ENCODE measurements around the gene JMJD7. TPM values are rescaled to one million over a fixed set of nuclear protein-coding genes. Genes with fewer than 3 reads are reported as not detected.
A peak's percentile ranks its signal among the peaks of the same experiment; 100 is the strongest.

JMJD7 gene
- total RNA-seq: 41.1 and 43.9 TPM in 2 replicates
- 11.3 TPM for total RNA-seq (2013)
- 24.2 and 33.4 TPM in 2 replicates for polyA plus RNA-seq
- 4.9 and 12.3 TPM in 2 replicates for polyA minus RNA-seq

GRCh38 chr15:41827880-41828806 is at the start of gene JMJD7:
JMJD7 (plus strand) TSS chr15:41828092; CDS start chr15:41828125, 33 bp downstream.
- Histone ChIP-seq H3K9ac (ENCODE audit: low read length) (peak within 1 kb of the TSS; percentile 68), H4K20me1 (ENCODE audit: control insufficient read depth, insufficient read depth, low read length, poor library complexity, severe bottlenecking) (peaks cover 27% of the 10 kb centered on the region), H3K9me3 (ENCODE audit: control extremely low read depth in 1 of 3, control insufficient read depth in 2 of 3, insufficient read depth in 1 of 3, low read length in 2 of 3) (no peaks in the 10 kb centered on the region), H3K27ac (ENCODE audit: low read length in 2 of 2) (peak within 1 kb of the TSS; percentile 32 to 53), H3K4me1 (ENCODE audit: control insufficient read depth in 2 of 2, insufficient read depth in 2 of 2, low read length in 2 of 2) (peaks cover 16 to 28% of the 10 kb centered on the region in 2 donors), H3K36me3 (replicated peaks in 1 of 2; ENCODE audit: control extremely low read depth in 1 of 2, control insufficient read depth in 1 of 2, extremely low read depth in 1 of 2, insufficient read depth in 2 of 2, low read length in 1 of 2) (peaks cover 0 to 15% of the 10 kb centered on the region in 2 experiments), H2AFZ (ENCODE audit: insufficient read depth, low read depth, low read length, poor library complexity, severe bottlenecking) (peak within 1 kb of the TSS; percentile 94), H3K4me2 (replicated peaks; ENCODE audit: low read depth, low read length, poor library complexity, severe bottlenecking) (peak within 1 kb of the TSS; percentile 100), H3K27me3 (replicated peaks in 1 of 4; ENCODE audit: control extremely low read depth in 1 of 4, control insufficient read depth in 3 of 4, insufficient read depth in 4 of 4, low read length in 3 of 4) (no peaks in the 10 kb centered on the region), H3K79me2 (ENCODE audit: control insufficient read depth, insufficient read depth, low read length) (peaks cover 31% of the 10 kb centered on the region), H3K4me3 (ENCODE audit: control extremely low read depth in 1 of 5, extremely low read depth in 1 of 5, insufficient read depth in 1 of 5, low read depth in 2 of 5, low read length in 4 of 5) (peak within 1 kb of the TSS; percentile 54 to 95 (median 87))
- Mint-ChIP-seq H3K4me3 (peak within 1 kb of the TSS; percentile 86), H3K9me3 (ENCODE audit: insufficient read depth) (no peaks in the 10 kb centered on the region), H3K27ac (peak within 1 kb of the TSS; percentile 63), H3K4me1 (peaks cover 26% of the 10 kb centered on the region), H3K27me3 (no peaks in the 10 kb centered on the region)
- 1% methylated on average over 55 of the region's 66 CpGs for WGBS (ENCODE audit: insufficient coverage)
- ATAC-seq (ENCODE audit: low read depth) (peak; percentile 99), DNase-seq (peak; percentile 93)
- CTCF ChIA-PET: interaction anchor here (1.0 to 3.3 kb wide), 4 partner anchors 55 to 77 kb away, joined by 3 to 21 read pairs (median 4); partner anchors contain the start of gene MAPKBP1
- intact Hi-C loops (cut with micrococcal nuclease): loop anchor here (1.0 to 5.0 kb wide), 8 partner anchors 54 to 444 kb away; partner anchors contain the start of genes EHD4, GANC, MAPKBP1 and MGA
- TF ChIP-seq, protein P1, sequence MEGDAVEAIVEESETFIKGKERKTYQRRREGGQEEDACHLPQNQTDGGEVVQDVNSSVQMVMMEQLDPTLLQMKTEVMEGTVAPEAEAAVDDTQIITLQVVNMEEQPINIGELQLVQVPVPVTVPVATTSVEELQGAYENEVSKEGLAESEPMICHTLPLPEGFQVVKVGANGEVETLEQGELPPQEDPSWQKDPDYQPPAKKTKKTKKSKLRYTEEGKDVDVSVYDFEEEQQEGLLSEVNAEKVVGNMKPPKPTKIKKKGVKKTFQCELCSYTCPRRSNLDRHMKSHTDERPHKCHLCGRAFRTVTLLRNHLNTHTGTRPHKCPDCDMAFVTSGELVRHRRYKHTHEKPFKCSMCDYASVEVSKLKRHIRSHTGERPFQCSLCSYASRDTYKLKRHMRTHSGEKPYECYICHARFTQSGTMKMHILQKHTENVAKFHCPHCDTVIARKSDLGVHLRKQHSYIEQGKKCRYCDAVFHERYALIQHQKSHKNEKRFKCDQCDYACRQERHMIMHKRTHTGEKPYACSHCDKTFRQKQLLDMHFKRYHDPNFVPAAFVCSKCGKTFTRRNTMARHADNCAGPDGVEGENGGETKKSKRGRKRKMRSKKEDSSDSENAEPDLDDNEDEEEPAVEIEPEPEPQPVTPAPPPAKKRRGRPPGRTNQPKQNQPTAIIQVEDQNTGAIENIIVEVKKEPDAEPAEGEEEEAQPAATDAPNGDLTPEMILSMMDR (IDR thresholded peaks at IDR 0.05): no peak
- TF ChIP-seq EZH2 (IDR thresholded peaks at IDR 0.05; ENCODE audit: borderline replicate concordance, insufficient read depth, low read depth, low read length, poor library complexity, severe bottlenecking): no peak
- POLR2A ChIA-PET: interaction anchor here (1.1 kb wide), 1 partner anchor 54 kb away, joined by 5 read pairs; the partner anchor contains the start of gene MAPKBP1

Measured in B cell (primary cell).